HCT116 (cell line): ENCODE data around the gene GNA15.

Source experiments
- CBX3 ChIP-seq: IDR thresholded peaks from 2 replicates; pipeline ENCODE4 v1.6.1; 2012; ENCODE audit warnings: low read depth
- CTCF ChIP-seq, 3 experiments: fragments of 200-600 bp in 1 of 3; sonication (generic) in 1 of 3; IDR thresholded peaks in 2 of 3; conservative IDR thresholded peaks in 1 of 3; 2 replicates each; pipeline ENCODE4 v1.5.1; 2012 to 2017; ENCODE audit warnings: low read depth in 2 of 3, low read length in 2 of 3, antibody characterized with exemption in 1 of 3, borderline replicate concordance in 1 of 3, control low read depth in 1 of 3, mild to moderate bottlenecking in 1 of 3, mixed read lengths in 1 of 3, mixed run types in 1 of 3, moderate library complexity in 1 of 3; ENCODE audit not compliant: insufficient read depth in 1 of 3
- POLR2A ChIP-seq: IDR thresholded peaks from 2 replicates; pipeline ENCODE4 v1.7.0; 2011; ENCODE audit warnings: borderline replicate concordance; ENCODE audit not compliant: insufficient read depth, insufficient read length; ENCODE audit errors: extremely low read depth
- POLR2AphosphoS5 ChIP-seq: IDR thresholded peaks from 2 replicates; pipeline ENCODE4 v1.6.1; 2011; ENCODE audit warnings: mild to moderate bottlenecking, low read depth, low read length, moderate library complexity
- RAD21 ChIP-seq: IDR thresholded peaks from 2 replicates; pipeline ENCODE4 v1.6.1; 2012; ENCODE audit warnings: low read depth, mild to moderate bottlenecking

GRCh38 chr19:3105641-3106508, 30.0 kb upstream of the GNA15 start:
- TF ChIP-seq CTCF (IDR thresholded peaks at IDR 0.05 in 2 of 3, conservative IDR thresholded peaks at IDR 0.05 in 1 of 3; ENCODE audit: borderline replicate concordance in 1 of 3, insufficient read depth in 1 of 3, low read depth in 2 of 3, low read length in 2 of 3): no peak
- no peak for TF ChIP-seq RAD21
- no peak for TF ChIP-seq POLR2A
- TF ChIP-seq CBX3: no peak
- TF ChIP-seq POLR2AphosphoS5: no peak
